ENCODE results near the gene SLITRK4.

GRCh38 chrX:143642426-143642825, 6.5 kb upstream of the SLITRK4 start:
- no peak for TF ChIP-seq CTCF (IDR thresholded peaks at IDR 0.05)
- no peak for TF ChIP-seq POLR2AphosphoS5 (IDR thresholded peaks at IDR 0.05)
- TF ChIP-seq POLR2A (IDR thresholded peaks at IDR 0.05): no peak

All from breast epithelium (tissue), 3 donors.